ENCODE data around the gene CAMK2G.

Gene CAMK2G

GRCh38 chr10:73878365-73878764 lies 4.0 kb upstream of the CAMK2G start:
- DNase-seq, result no peak

GRCh38 chr10:73877533-73878160 lies 3.3 kb upstream of the CAMK2G start:
- DNase-seq, result no peak

GRCh38 chr10:73876971-73877370 lies 2.6 kb upstream of the CAMK2G start:
- DNase-seq, result no peak

GRCh38 chr10:73876566-73876965 lies 2.2 kb upstream of the CAMK2G start:
- no peak for DNase-seq

- no peak for DNase-seq
Observed at GRCh38 chr10:73876157-73876556, 1.8 kb upstream of the CAMK2G start.

- DNase-seq, result peak in 1 of 2 donors; percentile 57
Observed at GRCh38 chr10:73875139-73875475, 752 bp upstream of the CAMK2G start.

- DNase-seq, result no peak
Observed at GRCh38 chr10:73873838-73874215, 528 bp downstream of the CAMK2G start.

- no peak for DNase-seq
Observed at GRCh38 chr10:73873142-73873837, 1.1 kb downstream of the CAMK2G start.

- DNase-seq, result no peak
Observed at GRCh38 chr10:73872190-73872710, 2.1 kb downstream of the CAMK2G start.

GRCh38 chr10:73871295-73872189 lies 2.8 kb downstream of the CAMK2G start:
- DNase-seq, result no peak

- no peak for DNase-seq
Observed at GRCh38 chr10:73868655-73869195, 5.6 kb downstream of the CAMK2G start.

- DNase-seq, result no peak
Observed at GRCh38 chr10:73867871-73868631, 6.3 kb downstream of the CAMK2G start.

- no peak for DNase-seq
Observed at GRCh38 chr10:73867126-73867807, 7.1 kb downstream of the CAMK2G start.

GRCh38 chr10:73866621-73867020 lies 7.7 kb downstream of the CAMK2G start:
- DNase-seq, result no peak

GRCh38 chr10:73865459-73866442 lies 8.6 kb downstream of the CAMK2G start:
- peak; percentile 24 to 76 for DNase-seq

GRCh38 chr10:73865107-73865458 lies 9.3 kb downstream of the CAMK2G start:
- no peak for DNase-seq

GRCh38 chr10:73864229-73864628 lies 10.1 kb downstream of the CAMK2G start:
- DNase-seq, result no peak

GRCh38 chr10:73863039-73863817 lies 11.1 kb downstream of the CAMK2G start:
- DNase-seq, result no peak

- no peak for DNase-seq
Observed at GRCh38 chr10:73862011-73862410, 12.3 kb downstream of the CAMK2G start.
